ENCODE data around the gene NFE2L3. TPM values are rescaled to one million over a fixed set of nuclear protein-coding genes. Genes with fewer than 3 reads are reported as not detected.
A peak's percentile ranks its signal among the peaks of the same experiment; 100 is the strongest.

The NFE2L3 gene
- total and polyA plus RNA-seq, 9 of the 15 experiments (the other 6 are each of a cell fraction or from before 2014, with no cell fraction given) = 2.9 to 16.9 (median 12.4) TPM

- TF ChIP-seq PRPF4 (IDR thresholded peaks at IDR 0.05; ENCODE audit: insufficient read depth, low read depth, low read length, poor library complexity, severe bottlenecking) = peak; percentile 99
- 0 out of 2 replicates have a peak, but pooled peaks have one; percentile 2 for TF ChIP-seq ZNF76 (CRISPR knock-in tag; IDR thresholded peaks at IDR 0.05; ENCODE audit: borderline replicate concordance)
- TF ChIP-seq TSHZ1 (CRISPR knock-in tag; IDR thresholded peaks at IDR 0.05) = no peak
- TF ChIP-seq HMGXB4 (CRISPR knock-in tag; IDR thresholded peaks at IDR 0.05) = peak; percentile 61; the same call in 1 of the 2 replicates
- no peak; the same call in 1 of the 2 replicates for TF ChIP-seq USF2 (CRISPR knock-in tag; IDR thresholded peaks at IDR 0.05)
- no peak for TF ChIP-seq TAF1 (IDR thresholded peaks at IDR 0.05; ENCODE audit: control insufficient read depth, extremely low read depth, insufficient read depth, low read length, severe bottlenecking)
- TF ChIP-seq ZNF311 (CRISPR knock-in tag; IDR thresholded peaks at IDR 0.05) = no peak
- TF ChIP-seq ZZZ3 (IDR thresholded peaks at IDR 0.05) = no peak
- no peak for TF ChIP-seq RAD21 (CRISPR knock-in tag; conservative IDR thresholded peaks at IDR 0.05 in 1 of 2, IDR thresholded peaks at IDR 0.05 in 1 of 2)
- no peak for TF ChIP-seq HNRNPLL (IDR thresholded peaks at IDR 0.05; ENCODE audit: low read depth, low read length, poor library complexity, severe bottlenecking)
- no peak for TF ChIP-seq SRSF7 (optimal IDR thresholded peaks at IDR 0.05; ENCODE audit: low read depth, low read length)
- TF ChIP-seq BMI1 (IDR thresholded peaks at IDR 0.05; ENCODE audit: low read length) = no peak
- TF ChIP-seq STAT5A (IDR thresholded peaks at IDR 0.05; ENCODE audit: borderline replicate concordance, low read length) = no peak
- no peak for TF ChIP-seq CEBPB (tag; IDR thresholded peaks at IDR 0.05)
- 0 out of 2 replicates have a peak, but pooled peaks have one; percentile 61 for TF ChIP-seq NR3C1 (CRISPR knock-in tag; IDR thresholded peaks at IDR 0.05)
- no peak for TF ChIP-seq ZNF408 (CRISPR knock-in tag; IDR thresholded peaks at IDR 0.05; ENCODE audit: low read depth)
- TF ChIP-seq RBM22 (IDR thresholded peaks at IDR 0.05; ENCODE audit: low read depth, low read length, poor library complexity, severe bottlenecking) = peak; percentile 99
- no peak for TF ChIP-seq SFPQ (IDR thresholded peaks at IDR 0.05; ENCODE audit: low read depth, low read length)
- peak; percentile 40; the same call in 1 of the 2 replicates for TF ChIP-seq ELF4 (CRISPR knock-in tag; IDR thresholded peaks at IDR 0.05)
- no peak for TF ChIP-seq CGGBP1 (CRISPR knock-in tag; IDR thresholded peaks at IDR 0.05)
These were observed 48.0 kb downstream of the NFE2L3 start (continued) for GRCh38 chr7:26200038-26200443.
